ENCODE data around the gene ASCL3.
"Not testable (repeated sequence)": the region's sequence is repeated elsewhere in the genome, so short reads cannot be mapped to it uniquely, and the experiment has no call there.

ASCL3 gene

DNA sequence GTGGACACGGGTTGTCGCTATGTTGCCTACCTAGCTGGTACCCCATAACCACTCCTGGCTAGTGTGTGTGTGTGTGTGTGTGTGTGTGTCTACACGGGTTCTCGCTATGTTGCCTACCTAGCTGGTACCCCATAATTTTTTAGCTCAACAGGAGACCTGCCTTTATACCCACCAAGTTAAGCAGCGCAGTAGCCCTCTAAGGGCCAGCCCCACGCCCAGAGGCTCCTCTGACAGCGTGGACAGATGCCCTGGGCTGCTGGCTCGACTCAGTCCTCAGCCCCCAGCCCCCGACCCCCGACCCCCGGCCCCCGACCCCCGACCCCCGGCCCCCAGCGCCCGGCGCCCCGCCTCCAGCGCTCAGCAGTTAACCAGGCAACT is 32.2 kb downstream of the ASCL3 start:
- DNase-seq (ENCODE audit: low spot score) = no peak

DNA sequence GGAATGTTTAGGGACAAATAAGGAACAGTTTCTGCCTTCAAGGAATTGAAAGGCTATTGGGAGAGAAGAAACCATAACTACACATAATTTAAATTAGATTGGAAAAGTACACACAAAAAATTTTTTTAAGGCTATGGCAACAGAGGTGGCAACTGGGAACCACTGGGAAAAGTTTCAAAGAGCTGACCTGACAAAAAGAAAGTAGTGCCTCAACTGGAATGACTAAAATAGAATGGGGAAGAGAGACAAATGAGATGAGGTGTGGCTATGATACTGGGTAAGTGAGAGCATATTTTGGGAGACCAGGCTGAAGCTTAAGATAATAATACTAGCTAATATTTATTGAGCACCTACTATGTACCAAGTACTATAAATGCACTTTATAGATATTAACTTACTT is 34.7 kb downstream of the ASCL3 start:
- no peak for DNase-seq (ENCODE audit: low spot score)

DNA sequence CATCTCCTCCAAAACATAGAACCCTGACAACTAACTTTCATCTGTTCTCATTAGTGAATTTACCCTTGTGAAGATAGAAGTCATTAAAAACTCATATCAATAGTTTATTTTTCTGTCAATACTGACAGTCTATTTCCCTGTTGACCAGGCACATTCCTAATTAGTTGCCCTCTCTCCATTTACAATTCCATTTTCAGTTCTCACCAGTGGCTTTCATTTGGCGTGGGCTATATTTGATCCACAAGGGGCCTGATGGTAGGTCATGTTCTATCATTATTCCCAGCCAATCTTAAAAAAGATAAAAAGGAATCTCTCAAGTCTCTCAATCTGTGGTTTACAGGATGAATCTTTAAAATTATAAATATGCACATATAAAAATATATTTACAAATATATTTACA is 35.7 kb downstream of the ASCL3 start:
- DNase-seq (ENCODE audit: low spot score) = no peak

DNA sequence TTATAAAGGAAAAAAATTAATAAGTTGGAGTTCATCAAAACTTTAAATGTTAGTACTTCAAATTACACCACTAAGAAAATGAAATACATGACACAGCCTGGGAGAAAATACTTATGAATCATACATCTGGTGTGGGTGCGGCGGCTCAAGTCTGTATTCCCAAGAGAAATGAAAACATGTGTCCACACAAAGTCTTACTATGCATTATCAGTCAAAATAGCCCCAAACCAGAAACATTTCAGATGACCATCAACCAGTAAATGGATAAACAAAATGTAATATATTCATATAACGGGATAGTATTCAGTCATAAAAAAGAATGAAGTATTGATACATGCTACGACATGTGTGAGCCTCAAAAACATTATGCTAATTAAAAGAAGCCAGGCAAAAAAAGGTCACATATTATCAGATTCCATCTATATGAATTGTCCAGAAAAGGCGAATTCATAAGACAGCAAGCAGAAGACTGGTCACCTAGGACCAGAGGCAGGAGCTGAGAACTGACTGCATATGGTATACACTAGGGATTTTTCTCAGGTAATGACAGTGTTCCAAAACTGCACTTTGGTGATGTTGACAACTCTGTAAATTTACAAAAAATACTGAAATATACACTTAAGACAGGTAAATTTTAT is 37.2 kb downstream of the ASCL3 start:
- DNase-seq (ENCODE audit: low spot score) = no peak

DNA sequence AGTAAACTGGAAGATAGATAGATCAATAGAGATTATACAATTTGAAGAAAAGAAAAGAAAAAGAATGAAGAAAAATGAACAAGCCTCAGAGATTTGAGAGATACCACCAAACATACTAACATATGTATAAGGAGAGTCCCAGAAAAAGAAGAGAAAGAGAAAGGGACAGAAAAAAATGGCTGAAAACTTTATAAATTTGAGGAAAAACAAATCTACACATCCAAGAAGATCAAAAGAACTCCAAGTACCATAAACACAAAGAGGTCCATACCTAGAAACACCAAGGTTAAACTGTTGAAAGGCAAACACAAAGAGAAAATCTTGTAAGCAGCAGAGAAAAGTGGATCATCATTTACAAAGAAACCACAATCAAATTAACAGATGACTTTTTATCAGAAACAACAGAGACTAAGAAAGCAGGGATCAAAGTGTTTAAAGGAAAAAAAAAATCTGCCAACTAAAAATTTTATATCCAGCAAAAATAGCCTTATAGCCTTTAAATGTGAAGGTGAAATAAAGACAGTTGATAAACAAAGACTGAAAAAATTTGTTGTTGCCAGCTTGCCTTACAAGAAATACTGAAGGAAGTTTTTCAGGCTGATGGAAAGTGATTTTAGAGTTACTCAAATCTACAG is 43.6 kb downstream of the ASCL3 start:
- no peak for DNase-seq (ENCODE audit: low spot score)

DNA sequence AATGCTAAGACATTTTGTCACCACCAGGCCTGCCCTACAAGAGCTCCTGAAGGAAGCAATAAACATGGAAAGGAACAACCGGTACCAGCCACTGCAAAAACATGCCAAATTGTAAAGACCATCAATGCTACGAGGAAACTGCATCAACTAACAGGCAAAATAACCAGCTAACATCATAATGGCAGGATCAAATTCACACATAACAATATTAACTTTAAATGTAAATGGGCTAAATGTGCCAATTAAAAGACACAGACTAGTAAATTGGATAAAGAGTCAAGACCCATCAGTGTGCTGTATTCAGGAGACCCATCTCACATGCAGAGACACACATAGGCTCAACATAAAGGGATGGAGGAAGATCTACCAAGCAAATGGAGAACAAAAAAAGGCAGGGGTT is 51.6 kb downstream of the ASCL3 start:
- DNase-seq (ENCODE audit: low spot score) = not testable (repeated sequence)
